Endothelial cell of umbilical vein (primary cell): ENCODE results near the gene ZER1.

ENCODE experiments used
- CTCF ChIP-seq, 2 donors: IDR thresholded peaks; 1 replicate in 1 of 2; 2 replicates in 1 of 2; pipeline ENCODE4 v1.5.1; 2011; ENCODE audit warnings: low read length in 2 of 2, mild to moderate bottlenecking in 2 of 2, moderate library complexity in 2 of 2, control low read depth in 1 of 2, inconsistent platforms in 1 of 2, low read depth in 1 of 2; ENCODE audit not compliant: insufficient read depth in 1 of 2; ENCODE audit errors: extremely low read depth in 1 of 2
- MAX ChIP-seq: IDR thresholded peaks from 2 replicates; pipeline ENCODE4 v1.6.1; 2011; ENCODE audit not compliant: insufficient read depth, insufficient read length

GRCh38 chr9:128798896-128799295 lies 27.2 kb upstream of the ZER1 start:
- TF ChIP-seq CTCF (IDR thresholded peaks at IDR 0.05; ENCODE audit: extremely low read depth in 1 of 2, insufficient read depth in 1 of 2, low read depth in 1 of 2, low read length in 2 of 2) (no peak), MAX (no peak)
